ENCODE data around the gene ATP6V0E2. TPM values are rescaled to one million over a fixed set of nuclear protein-coding genes. Genes with fewer than 3 reads are reported as not detected.

Gene ATP6V0E2
- polyA plus RNA-seq, 4 donors, result 24.3 to 29.3 (median 28.3) TPM

GRCh38 chr7:149860821-149861727 is 12.7 kb upstream of the ATP6V0E2 start:
- no peak for DNase-seq (ENCODE audit: low read depth in 4 of 4, low spot score in 2 of 4)

- DNase-seq (ENCODE audit: low read depth in 4 of 4, low spot score in 2 of 4), result no peak
Measured at GRCh38 chr7:149861728-149862045, 12.1 kb upstream of the ATP6V0E2 start.

GRCh38 chr7:149862156-149862555 is 11.6 kb upstream of the ATP6V0E2 start:
- no peak for DNase-seq (ENCODE audit: low read depth in 4 of 4, low spot score in 2 of 4)

GRCh38 chr7:149863500-149863899 is 10.3 kb upstream of the ATP6V0E2 start:
- no peak for DNase-seq (ENCODE audit: low read depth in 4 of 4, low spot score in 2 of 4)

GRCh38 chr7:149864023-149864422 is 9.7 kb upstream of the ATP6V0E2 start:
- DNase-seq (ENCODE audit: low read depth in 4 of 4, low spot score in 2 of 4), result no peak

- no peak for DNase-seq (ENCODE audit: low read depth in 4 of 4, low spot score in 2 of 4)
Measured at GRCh38 chr7:149864751-149865150, 9.0 kb upstream of the ATP6V0E2 start.

GRCh38 chr7:149865437-149865836 is 8.3 kb upstream of the ATP6V0E2 start:
- no peak for DNase-seq (ENCODE audit: low read depth in 4 of 4, low spot score in 2 of 4)

GRCh38 chr7:149866139-149866778 is 7.5 kb upstream of the ATP6V0E2 start:
- no peak for DNase-seq (ENCODE audit: low read depth in 4 of 4, low spot score in 2 of 4)

- no peak for DNase-seq (ENCODE audit: low read depth in 4 of 4, low spot score in 2 of 4)
Measured at GRCh38 chr7:149866779-149867447, 6.9 kb upstream of the ATP6V0E2 start.

GRCh38 chr7:149867762-149868622 is 5.8 kb upstream of the ATP6V0E2 start:
- DNase-seq (ENCODE audit: low read depth in 4 of 4, low spot score in 2 of 4), result no peak

- DNase-seq (ENCODE audit: low read depth in 4 of 4, low spot score in 2 of 4), result no peak
Measured at GRCh38 chr7:149868623-149869290, 5.0 kb upstream of the ATP6V0E2 start.

GRCh38 chr7:149869291-149869650 is 4.5 kb upstream of the ATP6V0E2 start:
- DNase-seq (ENCODE audit: low read depth in 4 of 4, low spot score in 2 of 4), result no peak

GRCh38 chr7:149869867-149870266 is 3.9 kb upstream of the ATP6V0E2 start:
- DNase-seq (ENCODE audit: low read depth in 4 of 4, low spot score in 2 of 4), result no peak

GRCh38 chr7:149870274-149870673 is 3.5 kb upstream of the ATP6V0E2 start:
- DNase-seq (ENCODE audit: low read depth in 4 of 4, low spot score in 2 of 4), result no peak

GRCh38 chr7:149870701-149871483 is 2.9 kb upstream of the ATP6V0E2 start:
- no peak for DNase-seq (ENCODE audit: low read depth in 4 of 4, low spot score in 2 of 4)

- DNase-seq (ENCODE audit: low read depth in 4 of 4, low spot score in 2 of 4), result no peak
Measured at GRCh38 chr7:149871576-149871975, 2.2 kb upstream of the ATP6V0E2 start.

- DNase-seq (ENCODE audit: low read depth in 4 of 4, low spot score in 2 of 4), result peak in 2 of 4 donors; percentile 61 to 74
Measured at GRCh38 chr7:149872419-149873073, 1.2 kb upstream of the ATP6V0E2 start.

- no peak for DNase-seq (ENCODE audit: low read depth in 4 of 4, low spot score in 2 of 4)
Measured at GRCh38 chr7:149873970-149874643, 338 bp downstream of the ATP6V0E2 start.

Measured in left renal cortex interstitium (tissue), 4 donors.